Measurements from ENCODE around the gene USP44.

USP44 gene

DNA sequence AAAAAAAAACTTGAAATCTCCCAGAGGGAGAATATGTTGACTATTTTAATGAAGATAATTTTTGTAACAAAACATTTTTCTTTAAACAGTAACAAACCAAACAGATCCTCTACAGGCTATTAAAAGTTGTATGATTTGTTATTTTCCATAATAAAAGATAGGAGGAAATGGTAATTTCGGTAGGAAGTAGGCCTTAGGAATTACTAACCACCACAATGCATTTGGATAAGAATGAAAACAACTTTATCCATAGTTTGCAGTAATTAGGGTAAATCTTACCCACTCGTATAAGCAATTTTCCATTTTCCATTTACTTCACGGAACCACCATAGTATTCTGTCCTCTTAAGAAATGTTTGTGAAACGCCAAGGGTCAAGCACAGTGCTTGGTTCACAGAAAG, 6.0 kb downstream of the USP44 start:
- Histone ChIP-seq H2AFZ (ENCODE audit: low read depth, low read length) (no peak overlapping the region), H3K9ac (ENCODE audit: low read length) (no peak overlapping the region), H3K4me1 (ENCODE audit: low read length) (peaks cover 5% of the 10 kb centered on the region), H3K27me3 (ENCODE audit: low read depth, low read length) (no peaks in the 10 kb centered on the region), H3K4me2 (ENCODE audit: low read length) (no peak overlapping the region), H4K20me1 (ENCODE audit: insufficient read depth, low read length) (no peaks in the 10 kb centered on the region), H3K9me3 (ENCODE audit: insufficient read depth, low read length) (peaks cover 7% of the 10 kb centered on the region), H3K4me3 (ENCODE audit: low read length) (no peak overlapping the region), H3K79me2 (ENCODE audit: low read length) (no peaks in the 10 kb centered on the region), H3K36me3 (replicated peaks; ENCODE audit: low read depth, low read length) (no peaks in the 10 kb centered on the region), H3K27ac (ENCODE audit: low read length) (no peak overlapping the region)
- TF ChIP-seq EZH2phosphoT487 (IDR thresholded peaks at IDR 0.05; ENCODE audit: low read depth) (no peak), CTCF (IDR thresholded peaks at IDR 0.05; ENCODE audit: low read depth, low read length) (no peak)

GRCh38 chr12:95544756-95545155, 6.5 kb downstream of the USP44 start:
- Histone ChIP-seq H3K36me3 (replicated peaks; ENCODE audit: low read depth, low read length) (no peaks in the 10 kb centered on the region), H3K27ac (ENCODE audit: low read length) (no peak overlapping the region), H3K79me2 (ENCODE audit: low read length) (no peaks in the 10 kb centered on the region), H3K9me3 (ENCODE audit: insufficient read depth, low read length) (peaks cover 7% of the 10 kb centered on the region), H3K4me1 (ENCODE audit: low read length) (peaks cover 5% of the 10 kb centered on the region), H4K20me1 (ENCODE audit: insufficient read depth, low read length) (no peaks in the 10 kb centered on the region), H3K4me3 (ENCODE audit: low read length) (no peak overlapping the region), H3K4me2 (ENCODE audit: low read length) (no peak overlapping the region), H3K9ac (ENCODE audit: low read length) (no peak overlapping the region), H2AFZ (ENCODE audit: low read depth, low read length) (no peak overlapping the region), H3K27me3 (ENCODE audit: low read depth, low read length) (no peaks in the 10 kb centered on the region)
- TF ChIP-seq EZH2phosphoT487 (IDR thresholded peaks at IDR 0.05; ENCODE audit: low read depth) (no peak), CTCF (IDR thresholded peaks at IDR 0.05; ENCODE audit: low read depth, low read length) (no peak)

DNA sequence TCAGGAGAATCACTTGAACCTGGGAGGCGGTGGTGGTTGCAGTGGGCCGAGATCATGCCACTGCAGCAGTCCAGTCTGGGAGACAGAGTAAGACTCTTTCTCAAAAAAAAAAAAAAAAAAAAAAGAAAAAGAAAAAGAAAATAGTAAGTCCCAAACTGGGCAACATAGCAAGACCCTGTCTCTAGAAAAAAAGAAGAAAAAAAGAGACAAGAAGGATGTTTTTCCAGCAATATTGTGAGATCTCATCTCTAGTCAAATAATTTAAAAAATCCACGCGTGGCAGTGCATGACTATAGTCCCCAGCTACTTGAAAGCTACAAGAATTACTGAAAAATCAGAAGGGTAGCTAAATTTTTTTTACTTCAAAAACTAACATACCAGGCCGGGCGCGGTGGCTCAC, 8.0 kb downstream of the USP44 start:
- H4K20me1 ChIP-seq (ENCODE audit: insufficient read depth, low read length), result no peaks in the 10 kb centered on the region
- no peaks in the 10 kb centered on the region for H3K36me3 ChIP-seq (replicated peaks; ENCODE audit: low read depth, low read length)
- no peaks in the 10 kb centered on the region for H3K79me2 ChIP-seq (ENCODE audit: low read length)

DNA sequence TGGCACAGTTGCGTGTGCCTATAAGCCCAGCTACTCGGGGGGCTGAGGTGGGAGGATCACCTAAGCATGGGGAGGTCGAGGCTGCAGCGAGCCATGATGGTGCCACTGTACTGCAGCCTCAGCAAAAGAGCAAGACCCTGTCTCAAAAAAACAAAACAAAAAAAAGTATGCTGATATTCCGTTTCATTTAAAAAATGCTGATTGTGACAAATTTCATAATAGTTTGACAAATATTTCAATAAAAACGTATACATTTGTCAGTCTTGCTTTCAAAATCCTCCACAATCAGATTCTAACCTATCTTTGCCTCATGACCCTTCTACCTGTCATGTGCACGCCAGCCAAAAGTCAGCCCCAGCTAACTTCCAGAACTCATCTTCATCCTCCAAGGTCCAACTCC, 9.8 kb downstream of the USP44 start:
- TF ChIP-seq EZH2phosphoT487 (IDR thresholded peaks at IDR 0.05; ENCODE audit: low read depth) (no peak), CTCF (IDR thresholded peaks at IDR 0.05; ENCODE audit: low read depth, low read length) (no peak)
- Histone ChIP-seq H3K27me3 (ENCODE audit: low read depth, low read length) (no peaks in the 10 kb centered on the region), H2AFZ (ENCODE audit: low read depth, low read length) (no peak overlapping the region; the same call in 1 of the 2 replicates), H3K4me3 (ENCODE audit: low read length) (peak overlapping the region; percentile 40), H3K27ac (ENCODE audit: low read length) (no peak overlapping the region), H3K4me2 (ENCODE audit: low read length) (peak overlapping the region; percentile 39), H3K9me3 (ENCODE audit: insufficient read depth, low read length) (no peaks in the 10 kb centered on the region), H3K36me3 (replicated peaks; ENCODE audit: low read depth, low read length) (no peaks in the 10 kb centered on the region), H3K79me2 (ENCODE audit: low read length) (no peaks in the 10 kb centered on the region), H4K20me1 (ENCODE audit: insufficient read depth, low read length) (no peaks in the 10 kb centered on the region), H3K9ac (ENCODE audit: low read length) (no peak overlapping the region), H3K4me1 (ENCODE audit: low read length) (peaks cover 10% of the 10 kb centered on the region)

More for the DNA sequence above, 8.0 kb downstream of the USP44 start:
- no peak overlapping the region for H3K4me3 ChIP-seq (ENCODE audit: low read length)
- H3K9ac ChIP-seq (ENCODE audit: low read length), result no peak overlapping the region
- H3K27ac ChIP-seq (ENCODE audit: low read length), result no peak overlapping the region
- no peak overlapping the region for H2AFZ ChIP-seq (ENCODE audit: low read depth, low read length)
- H3K4me2 ChIP-seq (ENCODE audit: low read length), result no peak overlapping the region
- no peak for TF ChIP-seq EZH2phosphoT487 (IDR thresholded peaks at IDR 0.05; ENCODE audit: low read depth)
- no peak for TF ChIP-seq CTCF (IDR thresholded peaks at IDR 0.05; ENCODE audit: low read depth, low read length)
- H3K27me3 ChIP-seq (ENCODE audit: low read depth, low read length), result no peaks in the 10 kb centered on the region
- peaks cover 10% of the 10 kb centered on the region for H3K4me1 ChIP-seq (ENCODE audit: low read length)
- no peaks in the 10 kb centered on the region for H3K9me3 ChIP-seq (ENCODE audit: insufficient read depth, low read length)

All from OCI-LY3 (cell line).